Measurements from ENCODE around the gene TENT4B. TPM values are rescaled to one million over a fixed set of nuclear protein-coding genes. Genes with fewer than 3 reads are reported as not detected.
A peak's percentile ranks its signal among the peaks of the same experiment; 100 is the strongest.

The TENT4B gene
- total and polyA plus RNA-seq, 8 donors = 1.9 to 7.2 (median 5.3) TPM

- peak overlapping the region; percentile 80 to 92 (median 82) for H3K4me3 ChIP-seq
- H3K4me1 ChIP-seq = peaks cover 4 to 7% (median 6%) of the 10 kb centered on the region in 3 donors
- H3K27me3 ChIP-seq = no peaks in the 10 kb centered on the region
- no peaks in the 10 kb centered on the region for H3K36me3 ChIP-seq
- no peaks in the 10 kb centered on the region for H3K9me3 ChIP-seq
- peak overlapping the region; percentile 13 to 98 (median 50) for H3K27ac ChIP-seq
- FAIRE-seq (no peak), DNase-seq (peak in 4 of 6 donors; percentile 21 to 84 (median 62)), ATAC-seq (peak in 3 of 4 donors; percentile 0 to 1 (median 0))
- no peak for TF ChIP-seq CTCF (IDR thresholded peaks at IDR 0.05)
- WGBS, 2 donors = 1% methylated on average over 37 to 89 of the region's 89 CpGs
- intact Hi-C loops (cut with DNase I) = no loop called here
Observed at GRCh38 chr16:50153596-50154419, 702 bp downstream of the TENT4B start.

GRCh38 chr16:50154420-50154950 is 1.4 kb downstream of the TENT4B start:
- Histone ChIP-seq H3K27ac (peak overlapping the region in 3 of 4 donors; percentile 13 to 98 (median 77)), H3K4me1 (peaks cover 4 to 7% (median 6%) of the 10 kb centered on the region in 3 donors), H3K9me3 (no peaks in the 10 kb centered on the region), H3K36me3 (no peaks in the 10 kb centered on the region), H3K27me3 (no peaks in the 10 kb centered on the region), H3K4me3 (peak overlapping the region; percentile 80 to 92 (median 82))
- FAIRE-seq = no peak
- intact Hi-C loops (cut with DNase I) = no loop called here
- ATAC-seq = peak in 2 of 4 donors; percentile 19 to 29
- peak in 2 of 6 donors; percentile 8 to 27 for DNase-seq
- 9 to 11% methylated on average over 10 of the region's 10 CpGs for WGBS, 2 donors
- no peak for TF ChIP-seq CTCF (IDR thresholded peaks at IDR 0.05)

GRCh38 chr16:50155925-50156324 is 2.8 kb downstream of the TENT4B start:
- Histone ChIP-seq H3K4me3 (peak overlapping the region in 1 of 4 donors; percentile 82), H3K9me3 (no peaks in the 10 kb centered on the region), H3K36me3 (no peaks in the 10 kb centered on the region), H3K4me1 (peaks cover 4 to 7% (median 6%) of the 10 kb centered on the region in 3 donors), H3K27me3 (no peaks in the 10 kb centered on the region), H3K27ac (no peak overlapping the region)
- FAIRE-seq = no peak
- no peak for TF ChIP-seq CTCF (IDR thresholded peaks at IDR 0.05)
- DNase-seq = no peak
- 36 to 39% methylated on average over 1 of the region's 1 CpG for whole genome bisulfite sequencing, 2 donors
- ATAC-seq = no peak
- intact Hi-C loops (cut with DNase I) = no loop called here

GRCh38 chr16:50156590-50156989 is 3.5 kb downstream of the TENT4B start:
- WGBS, 2 donors = 91 to 98% methylated on average over 6 of the region's 6 CpGs
- intact Hi-C loops (cut with DNase I) = no loop called here
- no peak for DNase-seq
- no peaks in the 10 kb centered on the region for H3K9me3 ChIP-seq
- H3K27me3 ChIP-seq = no peaks in the 10 kb centered on the region
- no peak for FAIRE-seq
- H3K27ac ChIP-seq = no peak overlapping the region
- no peaks in the 10 kb centered on the region for H3K36me3 ChIP-seq
- peaks cover 4 to 7% (median 6%) of the 10 kb centered on the region in 3 donors for H3K4me1 ChIP-seq
- no peak overlapping the region for H3K4me3 ChIP-seq
- no peak for TF ChIP-seq CTCF (IDR thresholded peaks at IDR 0.05)
- ATAC-seq = no peak
